DND-41 (cell line): ENCODE results near the gene MEX3C.

Source experiments
- EZH2 ChIP-seq: IDR thresholded peaks from 3 replicates; pipeline ENCODE4 v1.6.1; 2012; ENCODE audit warnings: borderline replicate concordance, low read depth, mild to moderate bottlenecking, moderate library complexity, low read length, inconsistent platforms; ENCODE audit not compliant: severe bottlenecking
- TF ChIP-seq, protein P1 (sequence below): IDR thresholded peaks from 2 replicates; pipeline ENCODE4 v1.5.1; 2012; ENCODE audit warnings: borderline replicate concordance, low read length, moderate library complexity, mild to moderate bottlenecking; ENCODE audit not compliant: poor library complexity, severe bottlenecking; ENCODE audit errors: extremely low read depth

DNA sequence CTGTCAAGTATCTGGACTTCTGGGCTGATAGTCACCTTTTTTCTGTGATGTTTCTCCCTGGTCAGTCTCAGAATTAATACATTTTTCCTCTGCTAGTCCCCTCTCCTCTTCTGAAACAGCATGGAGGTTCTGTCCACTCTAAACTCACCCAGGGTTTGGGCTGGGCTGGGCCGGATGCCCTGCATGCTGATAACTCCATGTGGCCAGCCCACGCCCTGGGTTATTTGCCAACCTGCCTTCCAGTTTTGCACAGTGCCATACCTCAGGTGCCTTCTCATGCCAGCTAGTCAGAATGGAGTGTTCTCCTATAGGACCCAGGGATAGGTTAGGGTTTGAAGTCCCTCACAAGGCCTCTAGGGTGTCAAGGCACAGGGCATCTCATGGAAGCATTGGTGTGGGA is 32.2 kb downstream of the MEX3C start:
- TF ChIP-seq, protein P1, sequence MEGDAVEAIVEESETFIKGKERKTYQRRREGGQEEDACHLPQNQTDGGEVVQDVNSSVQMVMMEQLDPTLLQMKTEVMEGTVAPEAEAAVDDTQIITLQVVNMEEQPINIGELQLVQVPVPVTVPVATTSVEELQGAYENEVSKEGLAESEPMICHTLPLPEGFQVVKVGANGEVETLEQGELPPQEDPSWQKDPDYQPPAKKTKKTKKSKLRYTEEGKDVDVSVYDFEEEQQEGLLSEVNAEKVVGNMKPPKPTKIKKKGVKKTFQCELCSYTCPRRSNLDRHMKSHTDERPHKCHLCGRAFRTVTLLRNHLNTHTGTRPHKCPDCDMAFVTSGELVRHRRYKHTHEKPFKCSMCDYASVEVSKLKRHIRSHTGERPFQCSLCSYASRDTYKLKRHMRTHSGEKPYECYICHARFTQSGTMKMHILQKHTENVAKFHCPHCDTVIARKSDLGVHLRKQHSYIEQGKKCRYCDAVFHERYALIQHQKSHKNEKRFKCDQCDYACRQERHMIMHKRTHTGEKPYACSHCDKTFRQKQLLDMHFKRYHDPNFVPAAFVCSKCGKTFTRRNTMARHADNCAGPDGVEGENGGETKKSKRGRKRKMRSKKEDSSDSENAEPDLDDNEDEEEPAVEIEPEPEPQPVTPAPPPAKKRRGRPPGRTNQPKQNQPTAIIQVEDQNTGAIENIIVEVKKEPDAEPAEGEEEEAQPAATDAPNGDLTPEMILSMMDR: no peak
- no peak for TF ChIP-seq EZH2
